Measurements from ENCODE around the gene RTL10.

DNA sequence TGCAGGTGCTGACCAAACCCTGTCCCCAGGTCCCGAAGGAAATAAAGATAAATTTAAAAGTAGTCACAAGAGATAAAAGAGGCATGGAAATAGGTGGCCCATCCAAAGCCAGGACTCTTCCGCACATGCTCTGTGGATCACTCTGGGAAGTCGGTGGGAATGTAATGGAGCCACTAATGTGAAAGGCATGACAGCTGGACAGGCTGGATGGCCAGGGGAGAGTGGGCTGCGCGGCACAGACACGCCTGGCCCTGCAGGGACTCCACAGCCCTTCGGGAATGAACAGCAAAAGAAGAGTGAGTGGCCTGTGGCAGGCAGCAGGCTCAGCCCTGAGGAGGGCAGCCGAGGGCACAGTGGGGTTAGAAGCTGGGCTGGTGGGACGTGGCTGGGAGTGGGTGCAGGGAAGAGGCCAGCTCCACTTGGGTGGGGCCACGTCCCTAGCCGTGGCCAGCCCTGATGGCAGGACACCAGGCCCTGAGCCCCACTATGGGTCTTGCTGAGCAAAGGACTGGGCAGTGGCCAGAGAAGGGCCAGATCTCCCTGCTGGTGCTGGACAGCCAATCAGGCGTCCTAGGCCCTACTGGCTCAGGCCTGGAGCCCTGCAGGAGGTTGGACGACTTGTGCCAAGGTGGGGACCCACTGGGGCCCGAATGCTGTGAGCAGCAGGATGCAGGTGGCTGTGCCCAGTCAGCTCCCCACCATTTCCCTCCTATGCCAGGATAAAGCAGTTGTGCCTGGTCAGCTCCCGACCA lies 31.3 kb upstream of the RTL10 start:
- TF ChIP-seq EZH2 (IDR thresholded peaks at IDR 0.05; ENCODE audit: borderline replicate concordance, low read depth, low read length, severe bottlenecking): no peak
- TF ChIP-seq, protein P1, sequence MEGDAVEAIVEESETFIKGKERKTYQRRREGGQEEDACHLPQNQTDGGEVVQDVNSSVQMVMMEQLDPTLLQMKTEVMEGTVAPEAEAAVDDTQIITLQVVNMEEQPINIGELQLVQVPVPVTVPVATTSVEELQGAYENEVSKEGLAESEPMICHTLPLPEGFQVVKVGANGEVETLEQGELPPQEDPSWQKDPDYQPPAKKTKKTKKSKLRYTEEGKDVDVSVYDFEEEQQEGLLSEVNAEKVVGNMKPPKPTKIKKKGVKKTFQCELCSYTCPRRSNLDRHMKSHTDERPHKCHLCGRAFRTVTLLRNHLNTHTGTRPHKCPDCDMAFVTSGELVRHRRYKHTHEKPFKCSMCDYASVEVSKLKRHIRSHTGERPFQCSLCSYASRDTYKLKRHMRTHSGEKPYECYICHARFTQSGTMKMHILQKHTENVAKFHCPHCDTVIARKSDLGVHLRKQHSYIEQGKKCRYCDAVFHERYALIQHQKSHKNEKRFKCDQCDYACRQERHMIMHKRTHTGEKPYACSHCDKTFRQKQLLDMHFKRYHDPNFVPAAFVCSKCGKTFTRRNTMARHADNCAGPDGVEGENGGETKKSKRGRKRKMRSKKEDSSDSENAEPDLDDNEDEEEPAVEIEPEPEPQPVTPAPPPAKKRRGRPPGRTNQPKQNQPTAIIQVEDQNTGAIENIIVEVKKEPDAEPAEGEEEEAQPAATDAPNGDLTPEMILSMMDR (IDR thresholded peaks at IDR 0.05; ENCODE audit: borderline replicate concordance, extremely low read depth, low read length, poor library complexity, severe bottlenecking): no peak
